GM18951 (cell line): ENCODE results near the gene KCNK5.

Source experiments
- POLR2A ChIP-seq: IDR thresholded peaks from 4 replicates; pipeline ENCODE4 v1.6.1; 2011; ENCODE audit warnings: mild to moderate bottlenecking; ENCODE audit not compliant: insufficient read length, insufficient read depth; ENCODE audit errors: extremely low read depth
- in situ Hi-C: fragments of 300-500 bp; cut with MboI; formaldehyde crosslinking; loops from one replicate; pipeline ENCODE4 v1.12.0; 2022; ENCODE audit warnings: low sequenced_read_pairs, mixed read lengths, inconsistent platforms; ENCODE audit not compliant: unreplicated experiment

KCNK5 gene

GRCh38 chr6:39194466-39194865 lies 34.8 kb downstream of the KCNK5 start:
- no peak for TF ChIP-seq POLR2A
- in situ Hi-C loops: no loop called here

DNA sequence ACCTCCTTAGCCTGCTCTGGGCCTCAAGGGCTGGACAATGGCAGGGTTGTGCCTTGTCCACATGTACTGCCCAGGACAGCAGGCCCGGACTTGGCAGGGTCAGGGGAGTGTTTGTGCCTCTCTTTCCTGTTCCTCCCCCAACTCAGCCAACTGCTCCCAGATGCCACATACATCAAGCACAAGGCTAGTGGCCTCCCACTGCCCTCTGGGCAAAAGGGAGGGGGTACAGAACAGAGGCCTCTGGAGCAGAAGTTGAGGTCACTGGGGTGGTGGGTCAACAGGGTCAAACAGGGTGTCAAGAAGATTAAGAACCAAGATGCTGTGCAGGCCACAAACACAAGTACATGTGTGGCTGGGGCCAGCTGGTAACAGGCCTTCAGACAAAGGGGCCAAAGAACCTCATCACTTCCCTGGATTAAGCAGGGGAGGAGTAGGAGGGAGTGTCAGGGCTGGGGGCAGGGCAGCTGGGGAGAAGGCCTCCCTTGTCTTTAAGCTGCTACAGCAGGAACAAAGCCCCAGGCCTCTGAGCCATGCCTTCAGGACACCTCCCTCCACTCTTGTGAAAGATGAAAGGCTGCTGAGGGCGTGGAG lies 36.0 kb downstream of the KCNK5 start:
- in situ Hi-C loops: no loop called here
- no peak for TF ChIP-seq POLR2A

GRCh38 chr6:39192736-39193135 lies 36.5 kb downstream of the KCNK5 start:
- no peak for TF ChIP-seq POLR2A
- in situ Hi-C loops: no loop called here

GRCh38 chr6:39191236-39191930 lies 37.9 kb downstream of the KCNK5 start:
- no peak for TF ChIP-seq POLR2A
- in situ Hi-C loops: no loop called here

- in situ Hi-C loops: no loop called here
Observed at GRCh38 chr6:39190545-39191235, 38.6 kb downstream of the KCNK5 start.

DNA sequence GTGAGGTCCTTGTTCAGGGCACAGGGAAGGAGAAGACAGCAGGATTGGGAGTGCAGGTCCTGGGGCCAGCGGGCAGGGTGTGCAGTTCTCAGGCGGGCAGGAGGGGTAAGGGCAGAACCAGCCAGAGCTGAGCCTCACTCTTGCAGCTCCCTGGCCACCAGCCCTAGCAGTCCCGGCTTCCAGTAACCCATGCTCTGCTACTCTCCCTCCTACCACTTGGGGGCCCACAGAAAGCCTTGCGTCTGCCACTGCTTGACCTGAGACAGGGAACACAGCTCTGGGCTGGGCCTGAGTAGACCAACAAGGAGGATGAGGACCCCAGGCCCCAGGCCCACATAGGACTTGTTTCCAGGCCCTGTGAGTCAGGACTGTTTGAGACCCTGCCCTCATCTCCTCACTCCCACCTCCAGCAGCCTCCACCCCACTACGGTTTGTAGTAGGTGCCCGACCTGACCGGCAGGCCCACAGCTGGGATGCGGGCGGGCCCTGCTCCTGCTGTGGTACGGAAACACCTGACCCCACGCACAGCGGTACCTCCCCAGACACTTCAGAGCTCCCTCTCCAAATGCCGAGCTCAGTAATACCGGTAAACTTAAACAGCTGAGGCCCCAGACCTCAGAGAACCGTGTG lies 39.2 kb downstream of the KCNK5 start:
- in situ Hi-C loops: no loop called here
- TF ChIP-seq POLR2A: no peak

More at GRCh38 chr6:39190545-39191235, 38.6 kb downstream of the KCNK5 start:
- no peak for TF ChIP-seq POLR2A

GRCh38 chr6:39189131-39189530 lies 40.1 kb downstream of the KCNK5 start:
- in situ Hi-C loops: no loop called here
- TF ChIP-seq POLR2A: no peak

DNA sequence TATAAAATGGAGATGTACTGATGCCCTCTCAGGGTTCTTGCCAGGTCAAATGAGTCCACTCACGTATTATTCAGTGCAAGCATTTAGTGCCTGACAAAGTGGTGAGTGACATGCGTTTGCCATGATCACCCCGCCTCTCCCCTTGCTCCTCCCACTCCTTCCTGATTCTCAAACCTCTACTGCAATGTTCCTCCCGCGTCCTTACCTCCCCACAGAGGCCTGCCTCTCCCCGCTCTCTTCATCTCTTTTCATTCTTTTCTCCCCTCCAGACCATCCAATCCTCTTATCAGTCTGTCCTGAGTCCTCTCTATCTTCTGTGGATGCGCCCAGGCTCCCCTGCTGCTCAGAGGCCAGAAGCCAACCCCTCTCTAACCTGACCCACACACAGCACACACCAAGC lies 40.7 kb downstream of the KCNK5 start:
- TF ChIP-seq POLR2A: no peak
- in situ Hi-C loops: no loop called here

GRCh38 chr6:39188098-39188450 lies 41.2 kb downstream of the KCNK5 start:
- no peak for TF ChIP-seq POLR2A
- in situ Hi-C loops: no loop called here

- no peak for TF ChIP-seq POLR2A
- in situ Hi-C loops: no loop called here
Observed at GRCh38 chr6:39184906-39185580, 44.2 kb downstream of the KCNK5 start.

- TF ChIP-seq POLR2A: no peak
- in situ Hi-C loops: no loop called here
Observed at GRCh38 chr6:39182604-39183003, 46.7 kb downstream of the KCNK5 start.

DNA sequence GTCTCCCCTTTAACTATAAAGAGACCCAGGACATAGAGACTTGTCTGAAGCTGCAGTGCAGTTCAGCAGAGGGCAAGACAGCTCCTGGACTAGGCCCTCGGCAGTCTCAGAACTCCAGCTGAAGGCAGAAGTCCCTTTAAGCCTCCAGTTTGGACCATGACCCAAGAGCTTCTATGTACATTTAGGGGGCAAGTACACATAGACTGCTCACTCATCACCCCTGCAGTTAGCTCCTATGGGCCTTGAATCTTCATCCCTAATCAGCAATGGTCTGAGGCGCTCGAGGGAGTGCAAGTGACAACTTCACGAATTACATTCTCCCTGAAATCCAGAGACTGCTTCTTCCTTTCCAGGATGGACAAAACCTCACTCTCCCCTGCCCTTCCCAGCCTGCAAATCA lies 47.4 kb downstream of the KCNK5 start:
- in situ Hi-C loops: no loop called here
- no peak for TF ChIP-seq POLR2A

- in situ Hi-C loops: no loop called here
Observed at GRCh38 chr6:39181333-39181732, 47.9 kb downstream of the KCNK5 start.

More at GRCh38 chr6:39181333-39181732, 47.9 kb downstream of the KCNK5 start:
- no peak for TF ChIP-seq POLR2A
